Renal cortical epithelial cell (primary cell): ENCODE results near the gene LRRC8C. TPM values are rescaled to one million over a fixed set of nuclear protein-coding genes. Genes with fewer than 3 reads are reported as not detected.
"Not testable (repeated sequence)": the region's sequence is repeated elsewhere in the genome, so short reads cannot be mapped to it uniquely, and the experiment has no call there.

ENCODE experiments used
- DNase-seq: peaks from one replicate; pipeline ENCODE4 v3.0.0-alpha.2; 2011; ENCODE audit warnings: low read depth
- total RNA-seq: library from RNA; depleted of rRNA; stranded (reverse); fragments of >200 nt; gene quantifications from 2 replicates; pipeline ENCODE4 v1.2.3, GENCODE V29; 2014

LRRC8C gene
- total RNA-seq, 1 donor from 2014 or later, result 2.6 TPM

DNA sequence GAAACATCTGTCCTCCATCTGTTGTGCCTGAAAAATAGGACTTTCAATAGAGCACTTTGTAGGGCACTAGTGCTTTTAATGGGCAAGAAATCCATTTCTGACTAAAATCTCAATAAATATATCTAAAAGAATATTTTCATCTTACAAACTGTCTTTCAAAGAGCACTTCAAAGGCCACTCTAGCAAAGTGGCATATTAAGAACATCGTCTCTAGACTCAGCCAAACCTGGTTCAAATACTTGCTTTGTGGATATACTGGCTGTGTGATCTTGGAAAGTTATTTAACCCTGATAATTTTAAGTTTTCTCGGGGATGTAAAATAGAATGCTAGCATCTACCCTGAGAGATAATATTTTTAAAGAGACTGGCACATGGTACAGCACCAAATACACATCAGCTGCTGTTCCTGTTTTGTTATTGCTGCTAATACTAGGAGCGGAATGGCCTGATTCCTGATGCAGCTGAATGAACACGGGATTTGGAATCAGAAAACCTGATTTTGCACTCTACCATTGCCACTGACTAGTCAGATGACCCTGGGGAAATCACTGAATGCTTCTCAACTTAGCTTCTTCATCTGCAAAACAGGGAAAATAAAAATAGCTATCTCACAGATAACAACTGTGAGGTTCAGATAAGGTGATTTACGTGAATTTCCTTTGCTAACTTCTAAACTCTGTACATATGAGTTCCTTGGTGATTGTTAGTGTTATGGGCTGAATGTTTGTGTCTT is 25.2 kb upstream of the LRRC8C start:
- DNase-seq, result no peak

- no peak for DNase-seq
Measured at GRCh38 chr1:89608319-89608983, 24.5 kb upstream of the LRRC8C start.

DNA sequence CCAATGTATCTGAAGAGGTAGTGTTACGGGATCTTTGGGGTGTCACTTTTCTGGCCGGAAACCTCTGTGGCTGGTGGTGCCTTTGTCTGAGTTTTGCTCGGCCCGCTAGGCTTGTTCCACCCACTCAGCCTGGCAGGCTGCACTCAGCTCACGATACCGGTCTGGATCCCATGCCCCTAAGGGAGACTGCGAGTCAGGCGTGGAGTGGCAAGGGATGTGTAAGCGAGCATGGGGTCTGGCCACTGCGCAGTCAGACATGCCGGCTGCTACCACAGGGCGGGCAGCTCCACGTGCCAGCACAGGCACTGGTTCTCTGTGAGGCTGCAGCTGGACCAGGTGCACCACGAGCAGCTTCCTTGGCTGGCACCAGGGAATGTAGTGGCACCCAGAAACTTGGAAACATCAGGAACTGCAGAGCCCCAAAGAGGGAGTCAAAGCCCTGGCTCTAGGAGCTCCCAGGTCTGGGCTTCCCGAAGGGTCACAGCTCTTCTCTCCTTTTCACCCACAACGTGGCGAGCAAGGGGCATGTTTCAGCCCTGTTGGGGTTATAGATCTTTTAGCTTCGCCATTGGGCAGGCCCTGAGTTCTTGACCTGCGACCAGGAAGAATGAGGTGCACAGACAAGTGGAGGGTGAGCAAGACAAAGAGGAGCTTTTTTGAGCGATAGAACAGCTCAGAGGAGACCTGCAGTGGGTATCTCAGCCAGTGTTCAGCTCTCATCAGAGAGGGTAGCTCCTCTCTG is 23.8 kb upstream of the LRRC8C start:
- no peak for DNase-seq

DNA sequence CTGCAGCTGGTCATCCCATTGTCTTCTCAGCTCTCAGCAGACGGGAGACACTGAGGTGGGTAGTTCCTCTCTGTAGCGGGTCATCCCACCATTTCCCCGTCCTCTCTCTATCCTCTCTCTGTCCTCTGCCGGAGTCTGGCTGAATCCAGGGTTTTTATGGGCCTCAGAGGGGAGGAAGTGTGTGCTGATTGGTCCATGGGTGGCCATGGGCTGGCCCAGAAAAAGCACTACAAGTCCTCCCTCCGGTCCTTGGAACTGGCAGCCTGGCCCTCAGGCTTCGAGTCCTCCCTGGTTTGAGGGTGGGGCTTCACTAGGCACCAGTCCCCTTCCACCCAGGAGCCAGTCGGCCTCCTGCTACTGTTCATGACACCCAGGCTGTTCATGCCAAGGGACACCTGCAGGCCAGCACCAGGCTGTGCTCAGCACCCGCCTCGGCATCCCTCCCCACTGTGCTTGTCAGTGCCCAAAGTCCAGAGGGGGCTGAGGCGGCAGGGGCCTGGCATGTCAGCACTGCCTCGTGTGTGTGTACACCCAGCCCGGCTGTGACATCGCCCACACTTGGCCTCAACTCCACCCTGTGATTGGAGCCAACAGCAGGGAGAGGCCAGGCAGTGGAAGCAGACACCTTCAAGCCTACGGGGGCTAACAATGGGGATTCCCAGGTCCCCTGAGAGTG is 23.0 kb upstream of the LRRC8C start:
- DNase-seq, result no peak

GRCh38 chr1:89610457-89611011 is 22.4 kb upstream of the LRRC8C start:
- DNase-seq, result no peak

DNA sequence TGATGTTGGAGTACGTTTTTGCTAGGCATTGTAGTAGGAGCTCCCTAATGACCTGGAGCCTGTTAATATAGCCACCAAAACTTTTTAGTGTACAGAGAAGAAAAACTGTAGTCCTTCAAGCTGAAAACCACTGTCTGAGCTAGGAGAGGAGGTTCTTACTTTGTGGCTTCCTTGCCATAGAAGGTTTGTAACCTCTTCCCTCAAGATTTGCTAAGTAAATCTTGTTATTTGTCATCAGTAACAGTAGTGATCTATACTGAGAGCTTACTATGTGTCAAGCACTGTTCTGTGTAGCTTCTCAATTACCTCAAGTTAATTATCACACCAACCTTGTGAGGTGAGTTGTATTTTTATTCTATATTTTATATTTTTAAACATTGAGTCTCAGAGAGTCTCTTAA is 21.2 kb upstream of the LRRC8C start:
- no peak for DNase-seq

DNA sequence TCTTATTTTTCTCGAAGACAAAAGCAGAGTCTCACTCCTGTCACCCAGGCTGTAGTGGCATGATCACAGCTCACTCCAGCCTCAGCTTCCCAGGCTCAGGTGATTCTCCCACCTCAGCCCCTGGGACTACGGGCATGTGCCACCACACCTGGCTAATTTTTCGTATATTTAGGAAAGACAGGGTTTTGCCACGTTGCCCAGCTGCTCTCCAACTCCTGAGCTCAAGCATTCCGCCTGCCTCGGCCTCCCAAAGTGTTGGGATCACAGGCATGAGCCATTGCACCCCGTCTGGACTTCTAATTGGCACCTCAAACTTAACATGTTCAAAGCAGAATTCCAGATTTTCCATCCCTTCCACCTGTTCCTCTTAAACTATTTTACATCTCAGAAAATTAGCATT is 19.0 kb upstream of the LRRC8C start:
- DNase-seq, result no peak

DNA sequence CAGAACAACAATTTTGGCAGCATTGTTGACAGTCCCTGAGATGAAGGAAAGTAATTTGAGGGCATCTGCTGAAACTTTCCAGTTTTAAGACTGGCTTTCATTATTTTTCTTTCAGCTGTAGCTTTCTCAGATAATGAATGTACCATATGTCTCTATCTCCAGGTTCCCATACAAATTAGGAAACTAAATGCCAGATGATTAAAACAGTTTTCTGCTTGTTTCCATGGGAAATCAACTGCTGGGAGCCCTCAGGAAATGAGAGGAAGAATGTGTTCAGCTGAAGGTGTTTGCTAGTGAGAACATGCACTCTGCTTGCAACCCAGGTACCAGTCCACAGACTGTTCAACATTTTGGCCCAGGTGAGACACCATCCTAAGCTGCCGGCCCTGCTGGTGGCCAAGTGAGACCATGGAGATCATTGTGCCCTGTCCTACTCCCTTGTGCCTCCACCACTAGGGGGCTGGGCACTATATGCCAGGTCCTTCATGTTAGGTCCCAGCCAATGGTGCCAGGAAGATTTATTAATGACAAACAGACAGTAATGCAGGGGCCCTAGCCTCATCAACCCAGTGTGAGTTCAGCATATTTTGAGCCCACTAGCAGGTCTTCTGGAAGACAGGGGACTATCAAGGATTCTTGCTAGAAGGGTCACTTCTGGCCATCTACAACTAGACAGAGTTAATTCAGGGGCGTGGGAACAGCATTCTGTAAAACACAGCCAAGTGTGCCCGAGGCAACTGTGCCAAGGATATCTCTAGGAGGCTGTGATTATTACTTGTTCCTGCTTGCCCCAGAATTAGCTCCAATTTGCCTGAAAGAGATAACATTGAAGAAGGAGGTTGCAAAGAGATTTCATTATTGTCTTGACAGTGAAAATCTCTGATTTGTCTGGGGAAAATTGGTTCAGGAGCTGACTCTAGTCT is 17.0 kb upstream of the LRRC8C start:
- no peak for DNase-seq

DNA sequence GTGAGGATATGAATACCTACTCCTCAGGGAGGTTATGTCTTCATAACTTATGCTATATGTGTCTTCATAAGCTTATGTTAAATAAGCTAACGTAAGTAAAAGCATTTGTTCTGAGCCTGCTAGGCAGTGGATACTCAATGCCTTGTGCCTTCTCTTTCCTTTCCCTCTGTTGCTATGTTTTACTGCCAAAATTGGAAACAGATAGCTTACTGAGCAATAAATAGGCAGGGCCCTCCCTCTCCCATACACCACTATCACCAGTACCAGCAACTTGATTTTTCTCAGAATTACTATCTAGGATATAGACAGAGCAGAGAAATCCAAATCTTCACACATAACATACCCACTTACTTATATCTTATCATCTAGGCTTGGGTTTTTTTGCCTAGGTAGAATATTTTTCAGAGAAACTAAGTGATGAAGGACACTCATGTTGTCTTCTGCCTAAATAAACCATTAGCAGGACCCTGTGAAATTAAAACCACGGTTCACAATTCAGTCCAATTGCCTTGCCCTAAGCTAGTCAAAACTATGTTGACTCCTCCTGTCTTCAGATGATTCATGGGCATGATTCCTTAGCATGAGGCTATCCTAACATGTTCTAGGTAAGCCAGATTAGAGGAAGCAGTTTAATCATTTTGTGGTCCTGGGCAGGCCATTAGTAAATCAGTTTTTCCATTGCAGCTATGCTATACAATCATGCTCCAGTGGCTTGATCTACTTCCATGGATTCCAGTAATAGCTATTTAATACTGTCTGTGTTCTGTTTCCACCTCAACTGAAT is 15.9 kb upstream of the LRRC8C start:
- no peak for DNase-seq

GRCh38 chr1:89620664-89621063 is 12.3 kb upstream of the LRRC8C start:
- no peak for DNase-seq

DNA sequence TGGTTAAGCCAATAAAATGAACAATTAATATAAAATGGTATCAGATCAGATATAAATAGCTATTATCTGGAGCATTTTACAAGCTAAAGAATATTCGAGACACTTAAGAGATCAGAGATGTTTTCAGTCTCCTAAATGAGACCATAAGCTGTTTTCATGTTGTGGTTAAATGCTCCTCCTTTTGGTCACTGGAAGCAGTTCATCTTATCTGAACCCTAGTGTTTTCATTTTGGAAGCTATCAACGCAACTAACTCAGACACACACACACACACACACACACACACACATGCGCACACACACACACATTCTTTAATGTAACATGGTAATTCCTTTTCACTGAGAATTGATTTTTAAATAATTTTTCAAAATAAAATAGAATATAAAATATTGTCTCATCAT is 10.0 kb upstream of the LRRC8C start:
- no peak for DNase-seq

DNA sequence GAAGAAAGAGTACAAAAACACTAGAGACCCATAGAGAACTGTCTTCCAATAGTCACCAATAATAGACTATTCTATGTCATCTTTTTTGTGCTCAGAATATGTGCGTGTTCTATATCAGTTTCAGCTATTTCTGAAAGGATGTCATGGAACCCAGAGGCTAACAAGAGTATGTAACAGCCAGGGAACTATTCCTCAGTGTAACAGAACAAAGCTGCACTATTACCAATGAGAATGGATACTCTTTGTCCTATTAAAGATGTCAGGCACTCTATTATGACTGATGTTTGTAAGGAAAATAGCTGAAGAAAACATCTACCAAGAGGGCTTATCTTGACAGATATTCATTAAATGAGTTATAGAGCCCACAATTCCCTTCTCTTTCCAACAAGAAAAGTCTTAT is 8.6 kb upstream of the LRRC8C start:
- no peak for DNase-seq

GRCh38 chr1:89624715-89625323 is 8.1 kb upstream of the LRRC8C start:
- no peak for DNase-seq

GRCh38 chr1:89627596-89627962 is 5.3 kb upstream of the LRRC8C start:
- DNase-seq, result no peak

GRCh38 chr1:89629146-89629545 is 3.8 kb upstream of the LRRC8C start:
- no peak for DNase-seq

GRCh38 chr1:89629600-89629999 is 3.3 kb upstream of the LRRC8C start:
- not testable (repeated sequence) for DNase-seq

DNA sequence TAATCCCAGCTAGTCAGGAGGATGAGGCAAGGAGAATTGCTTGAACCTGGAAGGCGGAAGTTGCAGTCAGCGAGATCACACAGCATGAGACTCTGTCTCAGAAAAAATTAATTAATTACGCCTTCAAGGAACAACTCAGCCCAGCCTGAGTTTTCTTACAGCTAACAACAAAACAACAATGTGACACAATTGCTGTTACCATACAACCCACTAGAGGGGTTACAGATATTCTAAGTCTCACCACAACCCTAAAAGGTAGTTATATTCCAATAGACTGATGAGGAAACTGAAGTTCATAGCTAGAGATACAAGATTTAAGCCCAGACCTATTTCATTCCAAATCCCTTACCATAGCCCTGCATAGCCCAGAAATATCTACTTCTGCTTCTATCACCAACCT is 2.9 kb upstream of the LRRC8C start:
- DNase-seq, result no peak

DNA sequence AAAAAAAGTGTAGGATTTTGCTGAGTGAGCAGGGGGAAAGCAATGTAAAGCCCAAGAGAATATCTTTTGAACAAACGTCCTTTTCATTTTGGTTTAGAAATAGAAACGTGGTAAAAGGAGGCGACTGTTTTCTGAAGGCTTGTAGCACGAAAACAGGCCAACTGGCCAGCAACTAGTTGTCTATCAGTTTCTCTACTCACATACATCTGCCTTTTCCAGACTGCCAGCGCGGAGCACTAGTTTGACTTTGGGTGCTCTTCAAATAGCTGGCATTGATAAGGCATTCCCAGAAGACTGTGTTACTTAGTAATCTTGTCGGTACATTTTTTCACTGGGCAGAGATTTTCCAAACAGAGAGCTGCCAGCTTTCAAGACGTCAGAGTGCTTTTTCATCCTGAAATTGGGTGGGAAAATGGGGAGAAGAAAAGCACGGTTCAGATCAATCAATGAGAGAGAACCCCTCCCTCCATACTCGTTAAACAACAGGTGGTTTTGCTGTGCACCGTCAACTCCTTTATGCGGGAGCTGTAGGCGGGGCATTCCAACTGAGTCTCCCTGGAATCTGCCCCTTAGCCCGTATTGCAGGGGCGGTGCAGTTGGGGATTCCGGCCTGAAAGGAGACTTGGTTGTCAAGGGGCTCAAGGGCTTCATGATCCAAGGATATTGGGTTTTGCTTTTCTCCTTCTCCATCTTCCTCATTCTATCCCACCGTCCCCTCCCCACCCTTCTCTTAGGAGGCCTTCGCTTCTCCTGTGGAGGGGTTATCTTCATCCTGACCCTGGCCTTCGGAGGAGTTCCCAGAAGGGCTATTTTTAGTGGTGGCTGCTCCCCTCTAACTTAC is 884 bp upstream of the LRRC8C start:
- no peak for DNase-seq

DNA sequence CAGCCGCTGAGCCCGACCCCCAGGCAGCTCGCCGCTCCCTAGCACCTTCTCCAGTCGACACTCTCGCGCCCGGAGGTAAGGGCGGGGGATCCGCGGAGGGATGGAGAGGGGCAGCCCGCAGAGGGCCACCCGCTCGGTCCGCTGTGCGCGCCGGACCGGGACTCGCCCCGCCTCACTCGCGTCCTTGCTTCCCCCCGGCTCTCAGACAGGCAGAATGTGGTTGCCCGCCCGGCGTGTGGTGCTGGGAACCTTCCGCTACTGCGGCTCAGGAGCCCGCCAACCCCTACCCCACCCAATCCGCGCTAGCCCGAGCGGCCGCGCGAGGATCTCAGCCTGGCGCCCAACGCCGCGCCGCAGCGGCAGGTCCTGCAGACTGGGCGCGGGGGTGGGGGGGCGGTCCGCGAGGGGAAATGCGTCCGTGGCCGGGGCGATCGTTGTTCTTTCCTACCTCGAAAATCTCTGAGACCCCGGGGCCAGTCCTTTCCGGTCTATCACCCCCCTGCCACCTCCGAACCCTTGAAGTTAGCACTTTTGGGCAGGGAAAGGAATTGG is 404 bp downstream of the LRRC8C start:
- no peak for DNase-seq
